Measurements from ENCODE around the gene ID4.

The ID4 gene

DNA sequence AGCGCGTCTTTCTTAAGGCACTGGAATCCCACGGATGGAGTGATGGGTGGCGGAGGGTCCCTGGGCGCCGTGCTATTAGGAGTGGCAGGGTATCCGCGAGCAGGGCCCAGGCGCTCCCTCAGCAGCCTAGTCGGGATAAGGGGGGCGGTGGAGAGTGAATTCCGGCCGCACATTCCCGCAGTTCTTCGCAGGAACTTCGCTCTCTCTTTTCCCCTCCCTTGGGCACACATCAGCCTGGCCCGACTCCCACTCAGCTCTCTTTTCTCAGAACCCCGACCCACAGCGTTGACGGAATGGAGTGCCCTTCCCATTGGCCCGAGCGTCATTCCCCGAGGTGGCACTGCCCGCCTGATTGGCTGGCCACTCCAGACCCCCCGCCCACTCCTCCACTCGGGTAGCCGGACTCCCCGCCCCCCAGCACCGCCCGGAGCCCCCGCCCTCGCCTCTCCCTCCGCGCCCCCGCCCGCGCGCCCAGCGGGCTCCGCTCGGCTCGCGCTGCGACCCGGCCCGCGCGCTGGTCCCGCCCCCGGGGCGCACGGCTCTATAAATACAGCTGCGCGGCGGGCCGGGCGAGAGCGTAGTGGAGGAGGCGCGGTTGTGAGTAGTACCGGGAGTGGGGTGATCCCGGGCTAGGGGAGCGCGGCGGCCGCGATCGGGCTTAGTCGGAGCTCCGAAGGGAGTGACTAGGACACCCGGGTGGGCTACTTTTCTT, at the start of gene ID4:
TSS of gene ID4 (plus strand) at position 572 of the 712 bp plus-strand sequence. CDS start 385 bp downstream, outside the sequence.
- no peak for DNase-seq (ENCODE audit: low read depth in 3 of 3, low spot score in 1 of 3)

DNA sequence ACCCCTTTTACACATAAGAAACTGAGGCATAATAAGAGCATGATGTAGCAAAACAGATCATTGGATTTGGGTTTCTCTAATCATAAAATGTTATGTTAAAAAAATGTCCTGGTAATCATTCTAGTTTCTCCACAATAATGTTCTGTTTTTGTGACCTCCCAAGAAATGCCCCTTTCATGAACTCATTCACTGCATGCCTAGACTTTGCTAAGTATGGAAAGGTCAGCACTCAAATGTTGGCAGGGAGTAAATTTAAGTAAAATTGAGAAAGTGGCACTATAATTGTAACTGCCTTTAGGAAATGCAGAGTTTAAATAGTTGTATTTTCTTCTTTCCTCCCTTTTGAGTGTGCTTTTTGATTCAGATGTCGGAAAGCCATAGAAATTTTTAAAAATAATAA, 48.5 kb upstream of the ID4 start:
- DNase-seq (ENCODE audit: low read depth in 3 of 3, low spot score in 1 of 3) = no peak

DNA sequence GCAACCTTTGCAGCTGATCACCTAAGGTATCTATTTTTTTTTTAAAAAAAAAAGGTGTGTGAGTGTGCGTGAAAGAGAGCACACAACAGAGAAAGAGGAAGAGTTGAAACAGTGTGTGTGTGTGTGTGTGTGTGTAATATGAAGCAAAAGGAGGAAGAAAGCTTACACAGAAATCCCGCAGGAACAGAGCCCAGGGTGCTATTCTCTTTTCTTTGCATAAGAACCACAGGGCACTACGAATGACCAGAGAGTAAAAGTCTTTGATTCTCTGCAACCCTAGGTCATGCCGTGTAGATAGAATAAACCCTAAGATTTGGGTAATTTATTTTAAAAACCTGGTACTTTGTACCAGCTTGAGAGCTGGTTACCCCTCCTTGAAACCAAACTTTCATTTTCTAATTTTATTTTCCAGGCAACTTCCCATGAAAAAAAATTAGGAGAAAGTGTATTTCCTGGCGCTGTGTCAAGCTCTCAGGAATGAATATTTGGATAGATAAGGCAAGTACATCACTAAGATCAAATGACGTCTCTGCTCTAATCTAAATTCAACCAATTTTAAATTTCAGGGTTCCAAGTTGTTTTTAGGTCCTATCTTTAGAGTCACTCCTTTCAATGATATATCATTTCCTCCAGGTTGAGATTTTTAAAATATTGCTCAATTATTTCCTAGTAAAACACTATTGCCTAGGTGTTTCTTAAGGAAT, 47.9 kb upstream of the ID4 start:
- no peak for DNase-seq (ENCODE audit: low read depth in 3 of 3, low spot score in 1 of 3)

- DNase-seq (ENCODE audit: low read depth in 3 of 3, low spot score in 1 of 3) = no peak
Measured at GRCh38 chr6:19791267-19791666, 45.9 kb upstream of the ID4 start.

- no peak for DNase-seq (ENCODE audit: low read depth in 3 of 3, low spot score in 1 of 3)
Measured at GRCh38 chr6:19795211-19795610, 42.0 kb upstream of the ID4 start.

DNA sequence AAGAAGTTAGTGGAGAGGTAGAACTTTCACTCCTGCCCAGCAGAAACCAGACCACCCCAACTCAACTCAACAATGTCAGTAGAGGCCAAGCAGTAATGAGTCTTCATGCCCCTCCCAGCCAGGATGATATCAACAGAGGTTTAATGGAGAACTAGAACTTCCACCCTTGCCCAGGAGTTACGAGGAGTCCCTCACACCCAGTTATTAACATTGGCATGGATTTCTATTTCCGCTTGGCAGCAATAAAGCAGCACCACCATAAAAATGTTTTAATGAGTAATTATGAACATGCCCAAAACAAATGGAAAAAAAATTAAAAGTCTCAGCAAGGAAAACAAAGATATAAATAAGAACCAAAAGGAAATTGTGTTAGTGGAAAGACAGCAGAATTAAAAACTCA, 40.7 kb upstream of the ID4 start:
- no peak for DNase-seq (ENCODE audit: low read depth in 3 of 3, low spot score in 1 of 3)

- no peak for DNase-seq (ENCODE audit: low read depth in 3 of 3, low spot score in 1 of 3)
Measured at GRCh38 chr6:19798362-19798761, 38.8 kb upstream of the ID4 start.

DNA sequence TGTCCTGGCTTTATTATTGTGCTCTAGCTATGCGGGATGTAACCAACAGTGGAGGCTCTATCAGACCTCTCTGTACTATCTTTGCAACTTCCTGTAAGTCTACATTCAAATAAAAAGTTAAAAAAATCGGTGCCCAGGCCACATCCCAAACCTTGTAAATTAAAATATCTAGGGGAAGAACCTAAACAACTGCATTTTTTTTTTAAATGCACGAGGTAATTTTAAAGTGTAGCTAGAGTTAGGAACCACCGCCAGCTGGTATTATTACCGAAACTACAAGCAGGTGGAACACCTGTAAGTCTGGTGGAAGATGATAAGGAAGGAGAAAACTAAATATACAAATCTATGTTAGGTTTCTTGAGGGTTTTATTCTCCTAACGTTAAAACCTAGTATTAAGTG, 34.5 kb upstream of the ID4 start:
- DNase-seq (ENCODE audit: low read depth in 3 of 3, low spot score in 1 of 3) = no peak

GRCh38 chr6:19803331-19804204, 33.6 kb upstream of the ID4 start:
- DNase-seq (ENCODE audit: low read depth in 3 of 3, low spot score in 1 of 3) = no peak

GRCh38 chr6:19804205-19805128, 32.7 kb upstream of the ID4 start:
- peak in 1 of 3 donors; percentile 10 for DNase-seq (ENCODE audit: low read depth in 3 of 3, low spot score in 1 of 3)

- DNase-seq (ENCODE audit: low read depth in 3 of 3, low spot score in 1 of 3) = no peak
Measured at GRCh38 chr6:19805129-19805481, 32.1 kb upstream of the ID4 start.

DNA sequence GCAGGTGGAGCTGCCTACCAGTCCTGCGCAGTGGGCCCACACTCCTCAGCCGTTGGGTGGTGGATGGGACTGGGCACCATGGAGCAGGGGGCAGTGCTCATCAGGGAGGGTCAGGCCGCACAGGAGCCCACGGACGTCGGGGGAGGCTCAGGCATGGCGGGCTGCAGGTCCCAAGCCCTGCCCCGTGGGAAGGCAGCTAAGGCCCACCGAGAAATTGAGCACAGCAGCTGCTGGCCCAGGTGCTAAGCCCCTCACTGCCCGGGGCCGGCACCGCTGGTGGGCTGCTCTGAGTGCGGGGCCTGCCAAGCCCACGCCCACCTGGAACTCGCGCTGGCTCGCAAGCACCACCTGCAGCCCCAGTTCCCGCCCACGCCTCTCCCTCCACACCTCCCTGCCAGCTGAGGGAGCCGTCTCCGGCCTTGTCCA, 30.2 kb upstream of the ID4 start:
- DNase-seq (ENCODE audit: low read depth in 3 of 3, low spot score in 1 of 3) = no peak

- no peak for DNase-seq (ENCODE audit: low read depth in 3 of 3, low spot score in 1 of 3)
Measured at GRCh38 chr6:19811397-19812079, 25.6 kb upstream of the ID4 start.

DNA sequence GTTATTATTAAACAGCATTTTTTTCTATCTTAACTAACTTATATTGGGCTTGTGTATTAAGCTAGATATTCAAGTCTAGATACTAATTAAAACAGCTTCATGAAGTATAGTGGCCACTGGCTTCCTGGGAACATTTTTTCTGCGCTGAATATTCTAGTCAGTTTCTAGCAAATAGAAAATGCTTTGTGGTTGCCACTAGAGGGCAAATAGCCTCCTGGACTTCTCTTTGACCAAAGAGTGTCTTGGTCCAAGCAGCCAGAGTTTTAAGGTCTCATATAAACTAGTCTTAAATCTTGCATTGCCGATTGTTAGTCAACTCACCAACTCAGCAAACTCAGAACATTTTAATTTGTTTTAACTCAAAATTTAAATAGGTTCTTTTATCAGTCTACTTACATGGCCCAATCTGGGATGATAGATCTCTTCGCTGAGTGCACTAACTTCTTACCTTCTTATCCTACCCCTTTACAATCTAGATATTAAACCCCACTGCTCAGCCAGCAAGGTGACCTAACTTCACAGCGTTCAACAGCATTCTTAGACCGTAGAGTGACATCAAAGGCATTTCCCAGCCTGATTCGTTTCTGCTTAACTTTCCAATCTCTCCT, 24.6 kb upstream of the ID4 start:
- DNase-seq (ENCODE audit: low read depth in 3 of 3, low spot score in 1 of 3) = no peak

DNA sequence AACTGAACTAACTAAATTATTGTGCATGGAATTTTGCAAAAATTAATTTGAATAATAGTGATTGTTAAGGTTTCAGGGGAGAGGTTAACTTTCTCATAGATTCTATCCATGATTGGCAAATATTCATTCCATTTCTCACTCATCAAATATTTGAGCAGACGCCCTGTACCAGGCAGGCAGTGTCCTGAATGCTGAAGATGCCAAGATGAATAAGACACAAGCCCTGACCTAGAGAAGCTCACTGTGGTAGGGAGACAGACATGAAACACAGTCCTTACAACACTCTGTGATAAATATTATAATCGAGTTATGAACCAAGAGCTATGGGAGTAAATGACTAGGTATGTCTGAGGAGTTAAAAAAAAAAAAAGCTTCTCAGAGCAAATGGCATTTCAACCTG, 18.4 kb upstream of the ID4 start:
- no peak for DNase-seq (ENCODE audit: low read depth in 3 of 3, low spot score in 1 of 3)

DNA sequence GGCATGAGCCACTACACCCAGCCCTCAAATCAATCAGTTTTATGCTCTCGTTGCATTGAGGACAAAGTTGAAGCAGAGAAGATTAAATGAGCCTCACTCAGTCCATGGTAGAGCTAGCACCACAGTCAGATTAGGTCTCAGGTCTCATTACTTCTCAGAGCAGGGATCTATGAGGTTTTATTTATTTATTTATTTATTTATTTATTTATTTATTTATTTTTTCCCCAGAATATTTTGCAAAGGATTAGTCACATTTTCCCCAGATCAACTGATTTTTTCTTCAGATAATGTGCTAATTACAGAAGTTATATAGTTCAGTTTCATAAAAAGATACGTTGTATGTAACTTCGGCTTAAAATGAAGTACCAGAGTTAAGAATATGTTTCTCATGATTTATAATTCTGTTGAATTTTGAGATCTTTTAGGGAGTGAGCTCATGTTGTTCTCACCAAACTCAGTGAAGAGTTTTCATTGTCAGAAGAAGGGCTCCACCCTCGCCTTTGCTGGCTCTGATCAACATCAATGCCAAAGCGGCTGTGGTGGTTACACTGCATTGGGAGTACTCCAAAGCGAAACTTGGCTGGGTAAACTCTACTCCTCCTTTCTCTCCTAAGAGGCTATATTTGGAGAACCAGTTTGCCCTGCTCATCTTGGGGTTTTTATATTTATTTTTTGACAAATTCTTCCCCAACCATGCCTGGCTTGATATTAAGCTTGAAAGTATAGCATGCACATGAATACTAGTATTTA, 12.9 kb upstream of the ID4 start:
- no peak for DNase-seq (ENCODE audit: low read depth in 3 of 3, low spot score in 1 of 3)

DNA sequence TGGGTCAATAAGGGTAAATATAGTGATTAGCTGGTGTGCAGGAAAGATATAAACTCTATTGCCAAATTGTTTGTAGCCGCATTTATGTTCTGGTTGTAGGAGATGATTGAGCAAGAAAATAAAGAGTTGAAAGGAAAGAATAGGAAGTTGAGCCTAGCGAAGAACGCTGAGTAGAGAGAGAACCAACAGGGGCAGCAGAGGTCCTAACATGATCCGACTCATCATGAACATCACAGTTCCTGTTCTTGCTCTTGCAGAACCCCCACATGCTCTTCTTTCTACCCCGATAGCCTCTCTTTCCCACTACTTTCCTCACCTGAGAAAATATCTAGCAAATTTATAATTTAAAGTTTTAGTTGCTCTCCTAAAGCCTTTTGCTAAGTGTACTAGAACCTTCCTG, 9.9 kb upstream of the ID4 start:
- DNase-seq (ENCODE audit: low read depth in 3 of 3, low spot score in 1 of 3) = no peak

GRCh38 chr6:19827903-19828302, 9.3 kb upstream of the ID4 start:
- DNase-seq (ENCODE audit: low read depth in 3 of 3, low spot score in 1 of 3) = no peak

DNA sequence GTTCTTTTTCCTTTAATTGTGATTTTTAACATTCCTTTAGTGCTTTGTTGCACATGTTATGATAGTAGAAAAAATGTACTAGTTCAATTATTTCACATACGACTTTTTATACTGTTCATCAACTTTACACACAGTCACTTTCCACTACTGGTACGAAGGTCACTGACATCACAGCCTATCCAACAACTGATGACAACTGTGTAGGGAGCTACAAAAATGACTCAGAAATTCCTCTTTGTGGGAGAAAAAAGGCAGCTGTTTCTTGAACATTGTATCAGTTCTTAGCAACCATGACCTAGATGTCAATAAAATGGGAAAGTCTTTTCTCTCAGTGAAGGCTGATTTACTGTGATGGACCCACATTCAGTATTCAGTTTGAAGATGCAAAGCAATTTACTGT, 7.0 kb upstream of the ID4 start:
- DNase-seq (ENCODE audit: low read depth in 3 of 3, low spot score in 1 of 3) = no peak

Measured in stimulated activated CD4-positive, alpha-beta T cell treated with anti-CD3 and anti-CD28 coated beads, TNF-alpha, amount 100 ng/mL, for 1 hour (primary cell).